NCI-H2029 treated with DMSO at 0.1 percent for 48 hours (cell line): Measurements from ENCODE around the gene CHCHD1.
"Not testable (repeated sequence)": the region's sequence is repeated elsewhere in the genome, so short reads cannot be mapped to it uniquely, and the experiment has no call there.

Experiments
- DNase-seq: peaks from one replicate; lab custom pipeline; 2025; lab: John Stamatoyannopoulos, UW

Gene CHCHD1

GRCh38 chr10:73781879-73782748 lies at the start of gene CHCHD1:
TSS of gene CHCHD1 (plus strand) at chr10:73782048. CDS start at chr10:73782076, 28 bp downstream.
- peak; percentile 10 for DNase-seq

- DNase-seq, result no peak
Observed at GRCh38 chr10:73732426-73732825, 49.4 kb upstream of the CHCHD1 start.

- no peak for DNase-seq
Observed at GRCh38 chr10:73732931-73733623, 48.8 kb upstream of the CHCHD1 start.

GRCh38 chr10:73734028-73734720 lies 47.7 kb upstream of the CHCHD1 start:
- DNase-seq, result no peak

GRCh38 chr10:73734796-73735305 lies 47.0 kb upstream of the CHCHD1 start:
- DNase-seq, result no peak

GRCh38 chr10:73740501-73741254 lies 41.2 kb upstream of the CHCHD1 start:
- not testable (repeated sequence) for DNase-seq

- no peak for DNase-seq
Observed at GRCh38 chr10:73742454-73742734, 39.5 kb upstream of the CHCHD1 start.

DNA sequence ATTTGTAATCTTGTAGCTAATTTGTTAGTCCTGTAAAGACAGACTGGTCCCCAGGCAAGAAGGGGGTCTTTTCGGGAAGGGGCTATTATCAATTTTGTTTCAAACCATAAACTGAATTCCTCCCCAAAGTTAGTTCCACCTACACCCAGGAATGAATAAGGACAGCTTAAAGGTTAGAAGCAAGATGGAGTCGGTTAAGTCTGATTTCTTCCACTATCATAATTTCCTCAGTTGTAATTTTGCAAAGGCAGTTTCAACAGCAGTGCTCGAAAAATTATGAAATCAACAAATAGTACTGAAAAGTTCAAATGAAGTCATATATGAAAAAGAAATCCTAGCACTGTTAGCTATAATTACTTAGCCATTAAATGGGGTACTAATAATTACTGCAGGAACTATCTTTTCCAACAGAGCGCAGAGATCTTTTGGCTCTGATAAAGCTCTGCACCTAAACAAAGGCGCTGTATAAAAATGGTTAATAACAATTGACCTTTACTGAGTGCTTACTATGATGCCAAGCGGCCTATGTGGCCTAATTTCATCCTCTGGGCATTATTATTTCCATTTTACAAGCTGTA lies 38.4 kb upstream of the CHCHD1 start:
- DNase-seq, result no peak

GRCh38 chr10:73743905-73744663 lies 37.8 kb upstream of the CHCHD1 start, which contains the start of gene SEC24C:
TSS of gene SEC24C (plus strand) at chr10:73744372. CDS start at chr10:73746833, 2,461 bp downstream.
- DNase-seq, result peak; percentile 72

- no peak for DNase-seq
Observed at GRCh38 chr10:73744664-73744975, 37.2 kb upstream of the CHCHD1 start.

- DNase-seq, result no peak
Observed at GRCh38 chr10:73746721-73747120, 35.1 kb upstream of the CHCHD1 start.

DNA sequence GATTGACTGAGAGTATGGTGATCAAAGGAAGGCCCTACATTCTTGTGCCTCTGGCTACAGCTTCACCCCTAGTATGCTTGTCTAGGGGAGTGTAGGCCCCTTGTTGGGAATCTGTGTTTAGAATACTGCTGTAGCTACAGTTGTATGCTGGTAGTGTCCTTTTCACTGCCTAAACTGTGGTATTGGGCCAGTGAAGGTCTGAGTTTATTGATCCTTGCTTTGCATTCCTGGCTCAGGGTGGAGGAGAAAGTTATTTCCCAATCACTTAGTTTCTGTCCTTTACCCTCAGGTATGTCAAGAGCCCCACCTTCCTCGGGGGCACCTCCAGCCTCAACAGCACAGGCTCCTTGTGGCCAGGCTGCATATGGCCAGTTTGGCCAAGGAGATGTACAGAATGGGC lies 31.0 kb upstream of the CHCHD1 start:
- no peak for DNase-seq

DNA sequence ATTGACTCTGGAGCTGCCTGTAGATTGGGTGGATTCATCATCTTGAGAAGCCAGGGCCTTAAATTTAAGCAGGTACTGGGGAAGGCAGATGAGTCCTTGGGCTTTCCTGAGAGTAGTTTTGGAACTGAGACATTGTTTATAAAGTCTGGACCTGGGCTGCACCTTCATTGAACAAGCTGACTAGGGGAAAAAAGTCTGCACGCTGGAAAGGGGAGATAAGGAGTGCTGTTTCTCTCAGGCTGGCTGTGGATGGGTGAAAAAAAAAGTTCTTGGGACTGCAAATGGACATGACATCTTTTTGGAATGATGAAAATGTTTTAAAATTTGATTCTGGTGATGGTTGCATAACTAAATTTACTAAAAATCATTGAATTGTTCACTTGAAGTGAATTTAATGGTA lies 25.7 kb upstream of the CHCHD1 start:
- no peak for DNase-seq

DNA sequence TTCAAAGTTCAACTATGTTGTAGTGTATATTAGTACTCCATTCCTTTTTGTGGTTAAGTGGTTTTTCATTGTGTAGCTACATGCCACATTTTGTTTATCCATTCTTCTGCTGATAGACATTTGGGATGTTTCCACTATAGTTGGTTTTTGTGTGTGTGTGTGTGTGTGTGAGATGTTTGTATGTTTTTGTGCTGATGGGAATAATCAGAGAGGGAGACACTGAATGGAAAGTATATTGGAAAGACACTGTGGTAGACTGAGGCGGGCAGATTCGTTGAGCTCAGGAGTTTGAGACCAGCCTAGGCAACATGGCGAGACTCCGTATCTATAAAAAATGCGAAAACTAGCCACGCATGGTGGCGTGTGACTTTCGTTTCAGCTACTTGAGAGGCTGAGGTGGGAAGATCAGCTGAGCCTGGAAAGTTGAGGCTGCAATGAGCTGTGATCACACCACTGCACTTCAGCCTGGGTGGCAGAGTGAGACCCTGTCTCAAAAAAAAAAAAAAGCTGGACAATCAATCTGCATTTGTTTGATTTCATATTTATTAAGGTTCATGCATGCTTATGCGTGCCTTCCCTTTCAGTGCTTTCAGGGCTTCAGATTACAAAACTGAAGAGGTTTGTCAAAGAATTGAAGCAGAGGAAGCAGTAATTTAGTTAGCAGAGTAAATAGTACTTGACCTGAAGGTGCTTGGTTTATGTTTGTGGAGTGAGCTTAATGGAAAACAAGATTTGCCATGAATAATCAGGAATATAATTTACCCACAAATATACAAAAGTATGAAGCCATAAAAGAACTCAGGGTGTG lies 22.9 kb upstream of the CHCHD1 start:
- DNase-seq, result peak; percentile 42

DNA sequence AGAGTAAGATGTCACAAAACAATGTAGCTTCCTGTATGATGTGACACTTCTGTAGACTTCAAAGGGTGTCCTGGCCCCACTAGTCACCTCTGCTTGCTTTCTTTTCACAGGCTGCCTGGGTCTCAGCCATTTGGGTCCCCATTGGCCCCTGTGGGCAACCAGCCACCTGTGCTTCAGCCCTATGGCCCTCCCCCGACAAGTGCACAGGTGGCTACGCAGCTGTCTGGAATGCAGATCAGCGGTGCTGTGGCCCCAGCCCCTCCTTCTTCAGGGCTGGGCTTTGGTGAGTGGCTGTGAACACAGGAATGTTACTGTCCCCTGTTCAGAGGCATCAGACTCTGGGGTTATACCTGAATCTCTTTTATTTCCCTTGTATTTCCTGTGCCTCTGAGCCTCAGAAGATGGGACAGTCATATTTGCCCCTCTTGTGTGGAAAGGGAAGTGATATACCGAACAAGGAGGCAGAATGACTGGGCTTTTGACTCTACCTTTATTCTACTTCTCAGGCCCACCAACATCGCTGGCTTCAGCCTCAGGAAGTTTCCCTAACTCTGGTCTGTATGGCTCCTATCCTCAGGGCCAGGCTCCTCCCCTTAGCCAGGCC lies 22.2 kb upstream of the CHCHD1 start:
- DNase-seq, result peak; percentile 42

GRCh38 chr10:73761781-73762180 lies 20.1 kb upstream of the CHCHD1 start:
- DNase-seq, result no peak

DNA sequence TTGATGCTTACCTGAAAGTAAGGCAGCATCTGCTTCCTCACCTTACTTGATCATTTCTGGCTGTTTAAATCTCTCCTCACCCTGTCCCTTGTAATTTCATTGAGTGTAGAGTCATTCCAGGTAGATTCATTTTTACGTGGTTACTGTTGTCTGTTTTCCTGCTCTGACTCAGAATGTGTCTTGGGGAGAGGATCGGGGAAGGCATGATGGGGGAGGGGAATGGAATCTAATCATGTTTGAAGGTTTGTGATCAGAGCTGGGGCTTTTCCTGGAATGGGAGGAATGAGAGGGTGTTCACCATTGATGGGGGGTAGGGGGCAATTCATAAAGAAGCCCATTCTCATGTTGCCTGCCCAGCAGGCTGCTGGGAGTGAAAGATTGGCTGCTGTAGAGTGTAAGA lies 18.9 kb upstream of the CHCHD1 start:
- no peak for DNase-seq

GRCh38 chr10:73763343-73763742 lies 18.5 kb upstream of the CHCHD1 start:
- DNase-seq, result no peak

DNA sequence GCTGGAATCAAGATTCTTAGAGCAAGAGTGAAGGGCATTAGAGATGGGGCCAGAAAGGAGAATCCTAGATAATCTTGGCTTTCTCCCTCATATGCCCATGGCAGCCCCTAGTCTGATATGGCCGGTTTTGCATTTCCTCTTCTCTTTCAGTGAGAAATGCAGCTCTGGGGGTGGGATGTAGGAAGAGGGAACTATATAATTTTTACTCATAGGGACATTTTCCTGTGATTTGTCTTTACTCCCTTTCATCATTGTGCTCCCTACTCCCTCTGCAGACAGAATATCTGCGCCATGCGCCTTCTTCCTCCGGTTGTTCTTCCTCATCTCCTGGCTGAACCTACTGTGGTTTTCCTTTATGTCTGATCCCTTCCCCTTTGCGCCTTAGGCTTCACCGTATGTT lies 16.8 kb upstream of the CHCHD1 start:
- no peak for DNase-seq

- no peak for DNase-seq
Observed at GRCh38 chr10:73768881-73769280, 13.0 kb upstream of the CHCHD1 start.
